GM12801 (cell line): Measurements from ENCODE around the gene DZIP3.

ENCODE experiments used
- CTCF ChIP-seq: IDR thresholded peaks from one replicate; pipeline ENCODE4 v1.5.1; 2011; ENCODE audit warnings: control low read depth; ENCODE audit not compliant: insufficient read length; ENCODE audit errors: extremely low read depth

The DZIP3 gene

GRCh38 chr3:108588601-108589000, 921 bp upstream of the DZIP3 start:
- no peak for TF ChIP-seq CTCF

- TF ChIP-seq CTCF, result no peak
Measured at GRCh38 chr3:108589998-108590323, 439 bp downstream of the DZIP3 start.

- no peak for TF ChIP-seq CTCF
Measured at GRCh38 chr3:108590460-108590859, 938 bp downstream of the DZIP3 start.

GRCh38 chr3:108595321-108595720, 5.8 kb downstream of the DZIP3 start:
- no peak for TF ChIP-seq CTCF

GRCh38 chr3:108598375-108598774, 8.9 kb downstream of the DZIP3 start:
- no peak for TF ChIP-seq CTCF

- no peak for TF ChIP-seq CTCF
Measured at GRCh38 chr3:108599677-108600409, 10.3 kb downstream of the DZIP3 start.

GRCh38 chr3:108602249-108602934, 12.9 kb downstream of the DZIP3 start:
- no peak for TF ChIP-seq CTCF
